Thoracic aorta (tissue), 2 donors: ENCODE results near the gene CDH2. TPM values are rescaled to one million over a fixed set of nuclear protein-coding genes. Genes with fewer than 3 reads are reported as not detected.

Experiments
- ATAC-seq: fragments of 150-250 bp; one replicate; pipeline ENCODE4 v1.8.0; 2017; ENCODE audit warnings: low read depth; ENCODE audit not compliant: insufficient number of reproducible peaks, low FRiP score
- DNase-seq: peaks from one replicate; pipeline ENCODE4 v3.0.0-alpha.2; 2020; ENCODE audit warnings: low spot score
- H3K27ac ChIP-seq, 2 donors: fragments of 200-600 bp; sonication (generic); 1 replicate in 1 of 2; 2 replicates in 1 of 2; pipeline ENCODE4 v1.5.1; 2016; ENCODE audit warnings: mild to moderate bottlenecking in 2 of 2, moderate library complexity in 2 of 2
- H3K27me3 ChIP-seq: fragments of 200-600 bp; sonication (generic); replicated peaks from 2 replicates; pipeline ENCODE4 v1.6.0; 2016; ENCODE audit warnings: mild to moderate bottlenecking; ENCODE audit not compliant: insufficient read depth
- H3K36me3 ChIP-seq: fragments of 200-600 bp; sonication (generic); one replicate; pipeline ENCODE4 v1.5.1; 2016
- H3K4me1 ChIP-seq, 2 donors: fragments of 200-600 bp; sonication (generic); 1 replicate in 1 of 2; 2 replicates in 1 of 2; pipeline versions ENCODE4 v1.5.1 to v1.6.0; 2016; ENCODE audit warnings: low read depth in 2 of 2, mild to moderate bottlenecking in 1 of 2; ENCODE audit not compliant: control insufficient read depth in 1 of 2
- H3K4me3 ChIP-seq: fragments of 200-600 bp; sonication (generic); 2 replicates; pipeline ENCODE4 v1.5.1; 2016; ENCODE audit warnings: mild to moderate bottlenecking
- H3K9me3 ChIP-seq: fragments of 200-600 bp; sonication (generic); 2 replicates; pipeline ENCODE4 v1.5.1; 2016
- total RNA-seq, 2 donors: library from RNA; depleted of rRNA; stranded (reverse); fragments of >200 nt; gene quantifications; one replicate each; pipeline versions ENCODE4 v1.1.0 to v1.2.3, GENCODE V29; 2016
- TF ChIP-seq, protein P1 (sequence below): fragments of 200-600 bp; sonication (generic); IDR thresholded peaks from one replicate; pipeline ENCODE4 v1.5.1; 2019; ENCODE audit warnings: antibody characterized with exemption

The CDH2 gene
- total RNA-seq, 2 donors from 2014 or later, result 25.9 to 37.9 TPM

GRCh38 chr18:28127228-28127627, 49.7 kb downstream of the CDH2 start:
- ATAC-seq, result no peak
- TF ChIP-seq, protein P1, sequence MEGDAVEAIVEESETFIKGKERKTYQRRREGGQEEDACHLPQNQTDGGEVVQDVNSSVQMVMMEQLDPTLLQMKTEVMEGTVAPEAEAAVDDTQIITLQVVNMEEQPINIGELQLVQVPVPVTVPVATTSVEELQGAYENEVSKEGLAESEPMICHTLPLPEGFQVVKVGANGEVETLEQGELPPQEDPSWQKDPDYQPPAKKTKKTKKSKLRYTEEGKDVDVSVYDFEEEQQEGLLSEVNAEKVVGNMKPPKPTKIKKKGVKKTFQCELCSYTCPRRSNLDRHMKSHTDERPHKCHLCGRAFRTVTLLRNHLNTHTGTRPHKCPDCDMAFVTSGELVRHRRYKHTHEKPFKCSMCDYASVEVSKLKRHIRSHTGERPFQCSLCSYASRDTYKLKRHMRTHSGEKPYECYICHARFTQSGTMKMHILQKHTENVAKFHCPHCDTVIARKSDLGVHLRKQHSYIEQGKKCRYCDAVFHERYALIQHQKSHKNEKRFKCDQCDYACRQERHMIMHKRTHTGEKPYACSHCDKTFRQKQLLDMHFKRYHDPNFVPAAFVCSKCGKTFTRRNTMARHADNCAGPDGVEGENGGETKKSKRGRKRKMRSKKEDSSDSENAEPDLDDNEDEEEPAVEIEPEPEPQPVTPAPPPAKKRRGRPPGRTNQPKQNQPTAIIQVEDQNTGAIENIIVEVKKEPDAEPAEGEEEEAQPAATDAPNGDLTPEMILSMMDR, result no peak
- Histone ChIP-seq H3K36me3 (no peaks in the 10 kb centered on the region), H3K27ac (no peak overlapping the region), H3K4me3 (no peak overlapping the region), H3K9me3 (no peaks in the 10 kb centered on the region), H3K4me1 (peaks cover 0 to 16% of the 10 kb centered on the region in 2 donors), H3K27me3 (no peaks in the 10 kb centered on the region)
- DNase-seq, result no peak

- no peak overlapping the region for H3K4me3 ChIP-seq
- no peaks in the 10 kb centered on the region for H3K27me3 ChIP-seq
- ATAC-seq, result no peak
- H3K9me3 ChIP-seq, result no peaks in the 10 kb centered on the region
- TF ChIP-seq, protein P1, result no peak
- no peaks in the 10 kb centered on the region for H3K36me3 ChIP-seq
- peaks cover 0 to 16% of the 10 kb centered on the region in 2 donors for H3K4me1 ChIP-seq
- H3K27ac ChIP-seq, result no peak overlapping the region
- no peak for DNase-seq
Measured at GRCh38 chr18:28126768-28127167, 50.2 kb downstream of the CDH2 start.

DNA sequence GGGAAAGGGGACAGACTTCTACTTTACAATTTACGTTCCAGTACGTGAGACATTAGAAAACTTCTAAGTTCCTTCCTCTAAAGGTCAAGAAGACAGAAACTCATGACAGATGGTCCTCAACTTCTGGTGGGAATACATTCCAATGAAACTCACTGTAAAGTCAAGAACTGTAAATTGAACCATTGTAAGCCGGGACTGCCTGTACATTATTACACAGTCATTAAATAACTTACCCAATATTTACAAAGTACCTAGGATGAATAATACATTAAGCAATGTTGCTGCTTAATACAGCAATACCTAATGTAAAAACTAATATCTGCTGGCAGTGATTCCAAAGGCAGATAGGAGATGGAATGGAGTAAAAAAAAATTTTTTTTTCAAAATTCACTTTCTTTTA, 51.9 kb downstream of the CDH2 start:
- no peaks in the 10 kb centered on the region for H3K27me3 ChIP-seq
- no peak overlapping the region for H3K4me3 ChIP-seq
- TF ChIP-seq, protein P1, result no peak
- H3K36me3 ChIP-seq, result no peaks in the 10 kb centered on the region
- peaks cover 0 to 16% of the 10 kb centered on the region in 2 donors for H3K4me1 ChIP-seq
- DNase-seq (no peak), ATAC-seq (no peak)
- no peaks in the 10 kb centered on the region for H3K9me3 ChIP-seq
- no peak overlapping the region for H3K27ac ChIP-seq

- TF ChIP-seq, protein P1, result no peak
Measured at GRCh38 chr18:28124131-28125029, 52.5 kb downstream of the CDH2 start.

GRCh38 chr18:28123401-28124030, 53.4 kb downstream of the CDH2 start:
- H3K4me3 ChIP-seq, result peak overlapping the region; percentile 32
- no peaks in the 10 kb centered on the region for H3K36me3 ChIP-seq
- TF ChIP-seq, protein P1, result no peak
- ATAC-seq (no peak), DNase-seq (no peak)
- no peaks in the 10 kb centered on the region for H3K9me3 ChIP-seq
- H3K27me3 ChIP-seq, result no peaks in the 10 kb centered on the region
- peaks cover 0 to 16% of the 10 kb centered on the region in 2 donors for H3K4me1 ChIP-seq
- H3K27ac ChIP-seq, result no peak overlapping the region

More at GRCh38 chr18:28124131-28125029, 52.5 kb downstream of the CDH2 start:
- Histone ChIP-seq H3K4me3 (peak overlapping the region; percentile 32), H3K27ac (no peak overlapping the region), H3K27me3 (no peaks in the 10 kb centered on the region), H3K36me3 (no peaks in the 10 kb centered on the region), H3K4me1 (peaks cover 0 to 16% of the 10 kb centered on the region in 2 donors), H3K9me3 (no peaks in the 10 kb centered on the region)
- ATAC-seq (no peak), DNase-seq (no peak)
